HG03378 (cell line): ENCODE results near the gene PAQR9.
"Not testable (repeated sequence)": the region's sequence is repeated elsewhere in the genome, so short reads cannot be mapped to it uniquely, and the experiment has no call there.

Experiments
- ATAC-seq: cut with Tn5 transposase; IDR thresholded peaks from one replicate; pipeline ENCODE4 v1.9.1; 2021; ENCODE audit warnings: mild to moderate bottlenecking, moderate library complexity; ENCODE audit not compliant: unreplicated experiment

PAQR9 gene, protein sequence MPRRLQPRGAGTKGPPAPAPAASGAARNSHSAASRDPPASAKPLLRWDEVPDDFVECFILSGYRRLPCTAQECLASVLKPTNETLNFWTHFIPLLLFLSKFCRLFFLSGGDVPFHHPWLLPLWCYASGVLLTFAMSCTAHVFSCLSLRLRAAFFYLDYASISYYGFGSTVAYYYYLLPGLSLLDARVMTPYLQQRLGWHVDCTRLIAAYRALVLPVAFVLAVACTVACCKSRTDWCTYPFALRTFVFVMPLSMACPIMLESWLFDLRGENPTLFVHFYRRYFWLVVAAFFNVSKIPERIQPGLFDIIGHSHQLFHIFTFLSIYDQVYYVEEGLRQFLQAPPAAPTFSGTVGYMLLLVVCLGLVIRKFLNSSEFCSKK

DNA sequence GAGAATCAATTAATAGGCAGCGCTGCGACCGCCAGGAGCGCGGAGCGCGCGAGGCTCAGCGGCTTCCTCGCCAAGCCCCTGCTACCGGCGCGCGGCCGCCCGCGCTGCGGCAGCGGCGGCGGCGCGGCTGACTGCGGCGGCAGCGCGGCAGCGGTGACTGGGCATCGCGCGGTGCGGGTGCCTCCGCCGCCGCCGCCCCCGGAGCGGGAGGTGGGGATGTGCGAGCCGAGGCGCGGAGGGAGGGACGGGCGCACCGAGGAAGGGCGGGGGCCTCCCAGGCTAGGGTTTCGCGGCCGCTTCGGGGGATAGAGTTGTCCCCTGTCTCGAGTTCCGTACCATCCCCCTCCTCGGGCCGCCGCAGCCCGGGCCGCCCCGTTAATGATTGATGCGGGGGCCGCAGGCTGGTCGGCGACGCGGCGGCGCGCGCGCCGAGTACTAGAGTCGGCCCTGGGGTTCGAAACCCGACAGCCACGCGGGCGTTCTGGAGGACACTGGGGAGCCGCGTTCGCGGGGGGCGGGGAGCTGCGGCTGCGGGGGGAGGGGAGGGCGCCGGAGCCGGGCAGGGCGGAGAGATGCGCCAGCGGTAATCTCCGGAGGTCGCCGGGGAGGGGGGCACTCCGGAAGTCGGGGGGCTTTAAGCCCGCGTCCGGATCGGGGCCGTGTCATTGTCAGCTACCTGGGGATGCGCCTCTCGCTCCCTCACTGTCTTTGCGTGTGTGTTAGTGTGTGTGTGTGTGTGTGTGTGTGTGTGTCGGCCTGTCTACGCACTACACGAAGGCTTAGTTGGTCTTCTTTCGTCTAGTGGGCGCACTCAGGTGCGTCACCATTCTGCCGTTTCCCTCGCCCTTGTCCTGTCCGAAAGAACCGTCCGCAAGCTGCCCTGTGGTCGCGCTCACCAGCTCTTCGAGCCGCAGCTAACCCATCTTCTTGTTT lies at the start of gene PAQR9:
PAQR9 (minus strand) TSS at position 159 of the 933 bp plus-strand sequence. CDS start 338 bp downstream, outside the sequence.
- no peak for ATAC-seq

DNA sequence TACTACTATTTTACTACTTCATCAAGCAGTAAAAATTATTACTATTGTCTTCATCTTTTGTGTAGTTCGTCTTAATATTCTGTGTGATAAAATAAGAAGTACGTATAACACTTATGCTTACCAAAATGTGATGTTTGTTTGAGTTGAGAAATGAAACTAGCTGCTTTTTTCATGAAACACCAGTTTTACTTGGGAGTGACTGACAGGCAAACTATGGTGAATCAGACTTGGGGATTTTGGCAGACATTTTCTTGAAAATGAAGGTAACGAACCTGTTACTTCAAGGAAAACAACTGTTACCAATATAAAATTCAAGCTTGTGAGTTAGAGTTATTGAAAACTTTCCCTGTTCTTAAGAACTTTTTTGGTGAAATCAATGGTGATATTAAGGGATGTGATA lies 48.2 kb upstream of the PAQR9 start:
- no peak for ATAC-seq

DNA sequence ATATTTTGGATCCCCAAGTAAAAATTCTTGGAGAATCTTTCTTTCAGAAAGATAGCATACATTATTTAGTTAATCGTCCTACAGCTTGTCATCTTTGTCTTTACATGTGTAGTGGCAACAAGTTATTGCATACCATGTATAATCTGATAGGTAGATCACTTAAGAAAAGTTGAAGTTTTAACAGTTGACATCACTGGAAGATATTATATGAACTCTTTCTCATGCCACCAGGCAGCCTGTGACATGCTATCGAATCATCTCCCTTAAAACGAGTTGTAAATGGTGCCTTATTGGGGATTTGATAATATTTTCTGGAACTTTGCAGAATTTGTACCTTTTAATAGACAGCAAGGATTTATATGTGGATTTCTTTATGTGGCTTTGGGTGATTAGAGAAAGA lies 46.5 kb upstream of the PAQR9 start:
- no peak for ATAC-seq

DNA sequence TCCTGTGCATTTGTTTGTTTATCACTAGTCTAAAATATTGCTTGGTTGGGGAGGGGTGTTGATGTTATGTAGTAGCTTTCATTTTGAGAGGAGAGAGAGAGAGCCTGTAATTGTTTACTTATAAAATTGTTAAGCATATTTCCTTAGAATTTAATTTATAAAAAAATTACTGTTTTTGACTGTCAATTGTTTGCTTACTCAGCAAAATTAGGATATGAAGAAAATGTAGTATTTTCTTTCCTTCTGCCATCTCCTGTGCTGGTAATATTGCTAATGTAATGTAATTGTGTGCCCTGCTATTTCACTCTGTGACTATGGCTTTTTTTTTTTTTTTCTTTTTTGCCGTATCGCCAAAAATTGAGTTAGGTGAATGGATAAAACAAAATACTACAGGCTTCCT lies 41.3 kb upstream of the PAQR9 start:
- ATAC-seq: no peak

DNA sequence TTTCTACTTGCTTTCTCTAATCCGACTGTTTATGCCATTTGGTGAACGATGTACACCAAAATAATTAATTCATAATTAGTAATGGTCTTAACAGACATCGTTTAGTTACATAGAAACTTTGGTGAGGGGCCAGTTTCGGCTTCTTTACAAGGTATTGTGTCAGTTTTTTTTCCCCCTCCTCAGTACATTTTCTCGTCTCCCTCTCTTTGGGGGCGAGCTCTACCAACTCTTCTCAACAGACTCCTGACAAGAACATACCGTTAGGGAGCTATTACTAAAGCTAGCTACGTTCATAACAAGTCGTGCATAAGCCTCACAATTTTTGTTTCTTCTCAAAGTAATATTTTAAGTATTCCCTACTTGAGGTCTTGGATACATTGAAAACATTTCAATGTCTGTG lies 39.3 kb upstream of the PAQR9 start:
- ATAC-seq: no peak

DNA sequence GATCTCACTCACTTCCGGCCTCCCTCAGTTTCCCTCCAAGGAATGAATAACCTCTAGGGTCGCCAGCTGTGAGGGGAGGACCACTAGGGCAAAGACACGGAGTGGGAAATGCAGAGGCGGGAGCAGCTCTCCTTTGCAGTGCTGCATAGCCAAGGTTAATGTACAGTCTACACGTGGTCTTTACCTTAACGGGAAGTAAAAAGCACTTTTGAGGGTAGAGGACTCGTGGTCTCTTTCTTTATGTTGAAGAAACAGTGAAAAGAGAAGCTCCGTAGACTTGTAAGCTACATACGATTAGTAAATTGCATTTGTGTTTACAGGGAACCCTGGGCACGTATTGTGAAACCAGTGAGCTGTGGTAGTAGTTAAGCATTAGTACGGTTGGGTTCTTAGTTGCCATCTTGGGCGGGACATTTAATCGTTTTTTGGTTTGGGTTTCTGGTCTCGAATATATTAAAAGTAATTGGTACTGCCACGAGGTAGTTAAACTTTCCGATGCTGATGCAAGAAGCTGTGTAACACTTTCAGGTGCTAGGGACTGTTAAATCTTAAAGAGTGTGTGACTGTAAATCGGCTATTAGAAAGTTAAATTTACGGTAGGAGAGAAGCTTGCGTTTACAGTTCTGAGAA lies 38.7 kb upstream of the PAQR9 start:
- ATAC-seq: peak; percentile 32

DNA sequence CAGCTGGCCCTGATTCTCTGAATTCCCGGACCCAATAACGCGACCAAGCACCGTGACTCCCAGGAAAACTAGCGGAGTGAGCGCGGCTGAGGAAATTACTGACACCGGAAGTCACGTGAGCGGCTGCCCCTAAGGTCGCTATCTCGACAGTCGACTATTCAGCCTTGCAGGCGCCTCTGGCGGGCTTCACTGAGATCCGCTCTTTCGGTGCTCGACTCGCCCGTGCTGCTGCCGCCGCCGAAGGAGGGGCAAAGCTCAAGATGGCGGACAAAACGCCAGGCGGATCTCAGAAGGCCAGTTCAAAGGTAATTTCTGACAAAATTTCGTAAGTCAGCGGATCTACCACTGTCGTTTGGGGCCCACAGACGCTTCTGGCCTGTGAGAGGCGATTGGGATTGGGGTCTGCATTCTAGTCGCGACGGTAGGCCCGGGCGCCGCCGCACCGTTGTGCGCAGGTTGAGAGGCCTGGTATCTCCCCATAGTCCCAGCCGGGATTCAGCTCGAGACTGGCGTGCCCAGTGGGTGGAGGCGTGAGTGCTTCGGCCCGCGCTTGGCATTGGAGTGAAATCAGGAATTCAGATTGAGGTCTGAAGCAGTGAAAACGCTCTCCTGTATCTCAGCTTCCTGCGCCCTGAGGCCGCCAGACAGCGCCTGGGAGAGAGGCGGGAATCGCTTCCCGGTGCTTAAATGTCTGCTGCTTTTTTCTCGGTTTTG lies 38.1 kb upstream of the PAQR9 start, which contains the start of gene U2SURP:
U2SURP (plus strand) TSS at position 202 of the 714 bp plus-strand sequence; CDS start at position 261, 59 bp downstream.
- ATAC-seq: peak; percentile 81

DNA sequence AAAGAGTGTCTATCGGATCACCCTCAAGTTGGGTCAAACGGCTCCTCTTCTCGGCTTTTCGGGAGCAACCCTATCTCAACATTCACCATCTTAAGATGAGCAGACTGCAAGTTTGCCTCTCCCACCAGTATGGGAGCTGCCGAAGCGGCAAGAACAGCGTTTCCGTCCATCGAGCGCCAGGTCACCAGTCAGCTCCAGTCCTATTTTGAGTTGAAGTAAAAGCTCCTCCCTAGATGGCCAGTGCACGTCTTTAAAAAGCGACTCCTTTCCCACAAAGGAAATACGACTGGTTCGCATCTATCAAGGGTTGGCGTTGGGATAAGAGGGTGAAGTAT lies 37.5 kb upstream of the PAQR9 start:
- peak; percentile 68 for ATAC-seq

DNA sequence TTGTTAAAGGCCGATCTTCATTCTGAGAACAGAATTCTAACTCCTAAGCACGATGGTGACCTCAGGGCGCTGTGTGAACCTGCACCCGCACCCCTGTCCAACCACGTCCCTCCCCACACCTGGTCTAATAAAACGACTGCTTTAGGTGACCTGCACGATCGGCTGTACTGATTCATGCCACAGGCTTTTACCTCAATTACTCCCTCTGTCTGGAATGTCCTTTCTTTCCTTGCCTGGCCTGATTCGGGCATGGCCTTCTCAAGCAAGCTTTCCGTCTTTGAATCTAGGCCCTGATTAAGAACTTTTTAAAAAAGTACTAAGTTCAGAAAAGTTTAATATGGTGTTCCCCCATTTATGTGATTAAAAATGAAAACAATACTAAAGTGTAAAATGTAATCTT lies 37.1 kb upstream of the PAQR9 start:
- no peak for ATAC-seq

DNA sequence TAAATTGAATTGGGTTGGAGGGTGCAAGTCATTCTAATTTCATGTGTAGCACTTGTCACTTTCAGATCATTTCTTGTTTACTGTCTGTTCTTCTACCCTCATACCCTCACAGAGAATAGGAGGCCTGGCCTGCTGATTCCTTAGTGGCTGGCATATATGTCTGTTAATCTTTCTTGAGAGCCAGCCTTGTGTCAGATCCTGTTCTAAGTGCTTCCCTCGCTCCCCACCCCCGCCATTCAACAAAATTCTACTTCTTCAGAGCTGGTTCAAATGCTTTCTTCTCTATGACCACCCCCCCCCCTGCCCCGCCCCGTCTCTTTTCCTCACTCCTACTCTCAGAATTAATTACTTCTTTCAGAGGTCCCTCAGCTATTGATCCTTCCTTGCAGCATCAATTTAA lies 36.4 kb upstream of the PAQR9 start:
- no peak for ATAC-seq

DNA sequence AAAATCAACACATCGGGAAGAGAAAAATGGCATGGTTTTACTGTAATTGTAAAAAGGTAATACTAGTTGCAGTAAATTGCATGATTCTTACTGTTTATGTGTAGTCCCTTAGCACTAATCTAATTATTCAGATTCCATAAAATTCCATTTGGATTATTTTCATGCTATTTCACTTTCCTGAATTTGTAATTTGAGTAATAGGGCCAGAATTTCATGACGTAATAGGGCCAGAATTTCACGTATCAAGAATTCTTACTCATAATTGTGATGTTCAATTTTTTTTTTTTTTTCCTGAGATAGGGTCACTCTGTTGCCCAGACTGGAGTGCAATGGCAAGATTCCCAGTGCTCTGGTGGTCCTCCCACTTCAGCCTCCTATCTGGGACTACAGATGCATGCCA lies 35.0 kb upstream of the PAQR9 start:
- ATAC-seq: no peak

DNA sequence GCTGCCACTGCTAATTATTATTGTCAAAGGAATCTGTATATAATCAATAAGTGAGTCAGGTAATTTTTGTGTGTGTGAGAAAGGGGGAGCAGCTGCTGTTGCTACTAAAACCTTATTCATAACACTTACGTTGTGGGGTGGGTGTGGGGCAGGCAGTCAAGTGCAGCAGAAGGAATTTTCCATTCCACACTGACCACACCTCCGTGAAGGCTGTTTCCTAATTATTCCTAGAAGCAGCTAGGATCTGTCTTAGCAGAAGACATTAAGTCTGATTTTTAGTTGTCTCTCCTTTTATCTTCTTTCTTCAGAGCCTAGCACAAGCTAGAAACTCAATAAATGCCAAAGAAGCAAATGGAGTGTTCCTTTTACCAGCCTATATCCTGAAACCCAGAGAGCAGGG lies 33.9 kb upstream of the PAQR9 start:
- ATAC-seq: no peak

DNA sequence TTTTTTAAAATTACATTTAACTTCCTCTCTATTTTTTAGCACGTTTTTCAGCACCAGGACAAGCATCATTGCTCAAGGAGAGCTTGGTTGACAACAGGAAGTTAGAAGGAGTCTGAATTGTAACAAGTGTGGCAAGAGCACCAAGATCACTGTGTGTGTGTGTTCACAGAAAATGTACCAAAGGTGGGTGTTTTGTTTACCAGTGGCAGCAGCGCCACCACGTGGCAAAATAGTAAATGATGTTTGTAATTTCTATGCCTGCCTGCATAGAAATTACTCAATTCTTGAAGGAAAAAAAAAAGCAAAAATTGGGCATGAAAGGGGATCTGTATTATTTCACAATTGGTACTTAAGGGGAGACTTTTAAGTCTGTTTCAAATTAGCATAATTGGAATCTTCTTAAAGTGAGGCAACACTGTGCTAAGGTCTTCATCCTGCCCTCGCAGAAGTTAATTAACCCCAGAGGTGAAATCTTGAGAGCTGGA lies 30.5 kb upstream of the PAQR9 start:
- ATAC-seq: no peak

DNA sequence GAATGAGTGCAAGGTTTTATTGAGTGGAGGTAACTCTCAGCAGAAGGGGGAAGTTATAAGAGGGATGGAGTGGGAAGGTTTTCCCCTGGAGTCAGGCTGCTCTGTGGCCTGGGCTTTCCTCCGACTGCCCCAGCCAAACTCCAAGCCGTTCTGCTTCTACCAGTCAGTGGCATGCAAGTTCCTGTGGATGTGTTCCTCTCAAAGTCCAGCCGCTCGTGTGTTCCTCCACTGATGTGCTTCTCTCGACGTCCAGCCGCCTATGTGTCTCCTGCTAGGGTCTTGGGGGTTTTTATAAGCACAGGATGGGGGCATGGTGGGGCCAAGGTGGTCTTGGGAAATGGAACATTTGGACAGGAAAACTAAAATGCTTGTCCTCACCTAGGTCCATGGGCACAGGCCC lies 28.8 kb upstream of the PAQR9 start:
- no peak for ATAC-seq

DNA sequence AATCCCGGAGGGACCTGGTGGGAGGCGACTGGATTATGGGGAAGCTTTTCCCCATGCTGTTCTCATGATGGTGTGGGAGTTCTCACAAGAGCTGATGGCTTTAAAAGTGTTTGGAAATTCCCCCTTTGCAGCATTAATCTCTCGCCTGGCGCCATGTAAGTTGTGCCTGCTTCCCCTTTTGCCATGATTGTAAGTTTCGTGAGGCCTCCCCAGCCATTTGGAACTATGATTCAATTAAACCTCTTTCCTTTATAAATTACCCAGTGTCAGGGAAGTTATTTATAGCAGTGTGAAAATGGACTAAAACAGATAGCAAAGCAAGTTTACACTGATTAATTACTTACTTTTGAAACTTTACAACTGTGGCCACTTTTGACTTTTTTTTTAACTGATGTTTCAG lies 27.2 kb upstream of the PAQR9 start:
- no peak for ATAC-seq

DNA sequence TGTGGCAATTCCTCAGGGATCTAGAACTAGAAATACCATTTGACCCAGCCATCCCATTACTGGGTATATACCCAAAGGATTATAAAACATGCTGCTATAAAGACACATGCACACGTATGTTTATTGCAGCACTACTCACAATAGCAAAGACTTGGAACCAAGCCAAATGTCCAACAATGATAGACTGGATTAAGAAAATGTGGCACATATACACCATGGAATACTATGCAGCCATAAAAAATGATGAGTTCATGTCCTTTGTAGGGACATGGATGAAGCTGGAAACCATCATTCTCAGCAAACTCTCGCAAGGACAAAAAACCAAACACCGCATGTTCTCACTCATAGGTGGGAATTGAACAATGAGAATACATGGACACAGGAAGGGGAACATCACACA lies 25.4 kb upstream of the PAQR9 start:
- not testable (repeated sequence) for ATAC-seq

DNA sequence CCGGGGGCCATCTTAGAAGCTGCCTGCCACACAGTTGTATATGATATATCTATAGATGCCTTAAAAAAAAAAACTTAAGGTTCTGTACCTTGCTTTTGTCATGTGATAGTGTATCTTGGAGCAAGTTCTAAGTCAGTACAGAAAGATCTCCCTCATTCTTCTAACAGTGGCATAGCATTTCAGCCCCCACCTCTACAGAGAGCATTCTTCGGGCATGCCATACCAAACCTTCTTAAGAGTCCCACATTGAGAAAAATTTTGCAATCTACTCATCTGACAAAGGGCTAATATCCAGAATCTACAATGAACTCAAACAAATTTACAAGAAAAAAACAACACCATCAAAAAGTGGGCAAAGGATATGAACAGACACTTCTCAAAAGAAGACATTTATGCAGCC lies 24.7 kb upstream of the PAQR9 start:
- not testable (repeated sequence) for ATAC-seq

DNA sequence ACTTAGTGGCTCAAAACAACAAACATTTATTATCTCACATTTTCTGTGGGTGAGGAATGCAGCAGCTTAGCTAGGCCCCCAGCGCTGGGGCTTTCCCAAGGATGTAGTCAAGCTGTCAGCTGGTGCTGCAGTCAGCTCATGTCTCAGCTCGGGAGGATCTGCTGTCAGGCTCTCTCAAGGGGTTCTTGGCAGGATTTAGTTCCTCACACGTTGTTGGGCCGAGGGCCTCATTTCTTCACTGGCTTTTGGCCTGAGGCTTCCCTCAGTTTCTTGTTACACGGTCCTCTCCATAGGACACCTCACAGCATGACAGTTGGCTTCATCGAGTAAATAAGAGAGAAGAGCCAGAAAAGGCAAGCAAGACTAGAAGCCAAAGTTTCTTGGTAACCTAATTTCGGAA lies 24.2 kb upstream of the PAQR9 start:
- ATAC-seq: peak; percentile 48

DNA sequence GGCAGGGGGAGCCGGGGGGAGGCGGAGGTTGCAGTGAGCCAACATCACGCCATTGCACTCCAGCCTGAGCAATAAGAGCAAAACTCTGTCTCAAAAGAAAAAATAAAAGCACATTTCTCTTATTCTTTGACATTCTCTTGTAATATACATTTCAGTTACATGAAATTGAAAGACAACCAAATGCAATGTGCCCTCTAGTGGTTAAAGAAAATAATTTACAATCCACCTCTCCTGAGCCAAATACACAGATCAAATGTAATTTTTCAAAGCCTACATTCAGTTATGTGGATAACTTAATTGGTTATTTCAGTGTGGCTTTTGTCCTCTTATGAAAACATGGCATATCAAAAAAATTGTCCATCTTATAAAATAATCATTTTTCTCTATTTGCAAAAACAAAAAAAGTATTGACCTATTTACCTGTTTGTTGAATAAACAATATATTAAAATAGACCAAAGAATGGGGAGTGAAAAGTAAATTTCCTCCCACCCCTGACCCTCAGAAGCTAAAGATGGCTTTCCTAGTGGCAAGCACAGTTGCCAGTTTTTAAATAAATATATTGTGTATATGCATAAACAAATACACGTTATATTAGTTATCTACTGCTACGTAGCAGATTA lies 23.7 kb upstream of the PAQR9 start:
- ATAC-seq: peak; percentile 51

DNA sequence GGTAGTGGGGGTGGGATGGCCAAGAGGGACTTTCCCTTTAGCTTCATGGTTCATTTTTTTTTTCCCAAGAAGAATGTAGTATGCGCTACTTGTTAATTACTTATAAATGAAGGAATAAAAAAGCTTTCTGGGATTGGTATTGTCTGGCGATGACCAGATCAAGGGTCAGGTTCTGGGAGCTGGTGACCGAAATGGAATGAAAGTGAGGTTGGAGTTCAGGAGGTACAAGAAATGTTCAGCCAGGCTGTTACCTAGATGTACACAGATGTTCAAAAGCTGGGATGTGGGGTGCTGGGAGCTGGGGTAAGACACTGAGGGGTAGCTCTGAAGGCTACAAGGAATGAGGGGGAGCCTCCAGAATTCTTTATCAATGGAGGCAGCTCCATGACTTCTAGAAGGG lies 20.8 kb upstream of the PAQR9 start:
- ATAC-seq: no peak
